ENCODE measurements around the gene MADD. TPM values are rescaled to one million over a fixed set of nuclear protein-coding genes. Genes with fewer than 3 reads are reported as not detected.

MADD gene
- total RNA-seq, 1 donor from 2014 or later = 40.9 TPM

GRCh38 chr11:47276923-47277322 lies 7.0 kb downstream of the MADD start:
- intact Hi-C loops (cut with micrococcal nuclease) = no loop called here
- TF ChIP-seq CTCF (IDR thresholded peaks at IDR 0.05; ENCODE audit: borderline replicate concordance) = no peak
- no peaks in the 10 kb centered on the region for H3K9me3 ChIP-seq (replicated peaks)
- H3K27me3 ChIP-seq (ENCODE audit: low read depth) = no peaks in the 10 kb centered on the region
- no peak for DNase-seq
- H3K27ac ChIP-seq (replicated peaks) = no peak overlapping the region
- H3K4me1 ChIP-seq = peaks cover 58% of the 10 kb centered on the region
- no peak overlapping the region for H3K4me3 ChIP-seq
- peaks cover 78% of the 10 kb centered on the region for H3K36me3 ChIP-seq

GRCh38 chr11:47278058-47278457 lies 8.1 kb downstream of the MADD start:
- no peak overlapping the region for H3K4me3 ChIP-seq
- no peak for TF ChIP-seq CTCF (IDR thresholded peaks at IDR 0.05; ENCODE audit: borderline replicate concordance)
- H3K27me3 ChIP-seq (ENCODE audit: low read depth) = no peaks in the 10 kb centered on the region
- H3K27ac ChIP-seq (replicated peaks) = peak overlapping the region; percentile 44
- H3K4me1 ChIP-seq = peaks cover 46% of the 10 kb centered on the region
- peaks cover 89% of the 10 kb centered on the region for H3K36me3 ChIP-seq
- DNase-seq = no peak
- intact Hi-C loops (cut with micrococcal nuclease) = no loop called here
- H3K9me3 ChIP-seq (replicated peaks) = no peaks in the 10 kb centered on the region

- TF ChIP-seq CTCF (IDR thresholded peaks at IDR 0.05; ENCODE audit: borderline replicate concordance) = no peak
- Histone ChIP-seq H3K9me3 (replicated peaks) (no peaks in the 10 kb centered on the region), H3K4me1 (peaks cover 39% of the 10 kb centered on the region), H3K4me3 (no peak overlapping the region), H3K36me3 (peaks cover 96% of the 10 kb centered on the region), H3K27ac (replicated peaks) (no peak overlapping the region), H3K27me3 (ENCODE audit: low read depth) (no peaks in the 10 kb centered on the region)
- DNase-seq = no peak
- intact Hi-C loops (cut with micrococcal nuclease) = no loop called here
Observed at GRCh38 chr11:47278769-47279168, 8.8 kb downstream of the MADD start.

GRCh38 chr11:47280099-47280498 lies 10.2 kb downstream of the MADD start:
- peaks cover 100% of the 10 kb centered on the region for H3K36me3 ChIP-seq
- no peak overlapping the region for H3K4me3 ChIP-seq
- no peak for TF ChIP-seq CTCF (IDR thresholded peaks at IDR 0.05; ENCODE audit: borderline replicate concordance)
- H3K27me3 ChIP-seq (ENCODE audit: low read depth) = no peaks in the 10 kb centered on the region
- H3K9me3 ChIP-seq (replicated peaks) = no peaks in the 10 kb centered on the region
- peak overlapping the region; percentile 77 for H3K27ac ChIP-seq (replicated peaks)
- intact Hi-C loops (cut with micrococcal nuclease) = no loop called here
- peaks cover 47% of the 10 kb centered on the region for H3K4me1 ChIP-seq
- DNase-seq = no peak

GRCh38 chr11:47280860-47281259 lies 10.9 kb downstream of the MADD start:
- intact Hi-C loops (cut with micrococcal nuclease) = no loop called here
- DNase-seq = no peak
- Histone ChIP-seq H3K4me1 (peaks cover 55% of the 10 kb centered on the region), H3K27ac (replicated peaks) (peak overlapping the region; percentile 77), H3K9me3 (replicated peaks) (no peaks in the 10 kb centered on the region), H3K4me3 (no peak overlapping the region), H3K36me3 (peaks cover 100% of the 10 kb centered on the region), H3K27me3 (ENCODE audit: low read depth) (no peaks in the 10 kb centered on the region)
- TF ChIP-seq CTCF (IDR thresholded peaks at IDR 0.05; ENCODE audit: borderline replicate concordance) = no peak

- no peaks in the 10 kb centered on the region for H3K9me3 ChIP-seq (replicated peaks)
- TF ChIP-seq CTCF (IDR thresholded peaks at IDR 0.05; ENCODE audit: borderline replicate concordance) = no peak
- no peak overlapping the region for H3K4me3 ChIP-seq
- H3K36me3 ChIP-seq = peaks cover 100% of the 10 kb centered on the region
- peaks cover 64% of the 10 kb centered on the region for H3K4me1 ChIP-seq
- no peak for DNase-seq
- intact Hi-C loops (cut with micrococcal nuclease) = no loop called here
- H3K27me3 ChIP-seq (ENCODE audit: low read depth) = no peaks in the 10 kb centered on the region
- H3K27ac ChIP-seq (replicated peaks) = peak overlapping the region; percentile 6
Observed at GRCh38 chr11:47282462-47282861, 12.5 kb downstream of the MADD start.

Measured in left ventricle myocardium inferior (tissue), 1 donor.